Thyroid gland (tissue), 4 donors: ENCODE data around the gene MYO18A. TPM values are rescaled to one million over a fixed set of nuclear protein-coding genes. Genes with fewer than 3 reads are reported as not detected.

Experiments used
- DNase-seq, 2 donors: peaks; one replicate each; pipeline ENCODE4 v3.0.0-alpha.2; 2019
- H3K27ac ChIP-seq, 3 donors: fragments of 200-600 bp; sonication (generic); 1 replicate in 2 of 3; 2 replicates in 1 of 3; pipeline ENCODE4 v1.5.1; 2016 to 2019; ENCODE audit warnings: mild to moderate bottlenecking in 1 of 3, moderate library complexity in 1 of 3
- H3K27me3 ChIP-seq: fragments of 200-600 bp; sonication (generic); one replicate; pipeline ENCODE4 v1.5.1; 2019
- H3K36me3 ChIP-seq, 2 donors: fragments of 200-600 bp; sonication (generic); one replicate each; pipeline ENCODE4 v1.5.1; 2016 to 2019
- H3K4me1 ChIP-seq, 2 donors: fragments of 200-600 bp; sonication (generic); one replicate each; pipeline ENCODE4 v1.5.1; 2017 to 2019
- H3K4me3 ChIP-seq, 3 donors: fragments of 200-600 bp; sonication (generic); replicated peaks in 1 of 3; 1 replicate in 2 of 3; 2 replicates in 1 of 3; pipeline ENCODE4 v1.5.1; 2016; ENCODE audit warnings: mild to moderate bottlenecking in 1 of 3
- H3K9me3 ChIP-seq: fragments of 200-600 bp; sonication (generic); one replicate; pipeline ENCODE4 v1.5.1; 2017
- CTCF ChIP-seq, 6 experiments: fragments of 200-600 bp in 3 of 6; fragments of 450-650 bp in 3 of 6; sonication (generic) in 3 of 6; IDR thresholded peaks; one replicate each; pipeline ENCODE4 v1.5.1; 2016 to 2019; ENCODE audit warnings: antibody characterized with exemption in 6 of 6, mild to moderate bottlenecking in 2 of 6, inconsistent platforms in 1 of 6, moderate library complexity in 1 of 6
- POLR2A ChIP-seq, 2 donors: fragments of 450-650 bp; IDR thresholded peaks; one replicate each; pipeline ENCODE4 v1.6.1; 2017; ENCODE audit warnings: antibody characterized with exemption in 2 of 2, mild to moderate bottlenecking in 2 of 2, moderate library complexity in 1 of 2
- WGBS, 2 donors: methylation state at CpG; one replicate each; pipeline ENCODE4 v1.1.5; 2017; 5-methylcytosine and 5-hydroxymethylcytosine counted together
- intact Hi-C: fragments of 100-400 bp; cut with DNase I; formaldehyde crosslinking; loops from one replicate; pipeline ENCODE4 v1.15.1; 2023
- total RNA-seq, 4 donors: library from RNA; depleted of rRNA; stranded (reverse); fragments of >200 nt; gene quantifications; one replicate each; pipeline ENCODE4 v1.2.3, GENCODE V29; 2016

The MYO18A gene
- total RNA-seq, 4 donors from 2014 or later: 32.1 to 49.8 (median 40.6) TPM

GRCh38 chr17:29180788-29181160 is 576 bp upstream of the MYO18A start:
- Histone ChIP-seq H3K4me3 (peak overlapping the region in 1 of 3 donors; percentile 65), H3K27me3 (no peaks in the 10 kb centered on the region), H3K9me3 (no peaks in the 10 kb centered on the region), H3K4me1 (peaks cover 37 to 41% of the 10 kb centered on the region in 2 donors), H3K27ac (peak overlapping the region; percentile 73 to 96 (median 84)), H3K36me3 (no peaks in the 10 kb centered on the region)
- WGBS, 2 donors: 35 to 56% methylated on average over 3 to 4 of the region's 4 CpGs
- DNase-seq: no peak
- TF ChIP-seq CTCF (IDR thresholded peaks at IDR 0.05) (no peak), POLR2A (IDR thresholded peaks at IDR 0.05) (no peak)
- intact Hi-C loops: loop anchor here (5.0 kb wide), 1 partner anchor 33 kb away; no protein-coding TSS in a partner anchor

DNA sequence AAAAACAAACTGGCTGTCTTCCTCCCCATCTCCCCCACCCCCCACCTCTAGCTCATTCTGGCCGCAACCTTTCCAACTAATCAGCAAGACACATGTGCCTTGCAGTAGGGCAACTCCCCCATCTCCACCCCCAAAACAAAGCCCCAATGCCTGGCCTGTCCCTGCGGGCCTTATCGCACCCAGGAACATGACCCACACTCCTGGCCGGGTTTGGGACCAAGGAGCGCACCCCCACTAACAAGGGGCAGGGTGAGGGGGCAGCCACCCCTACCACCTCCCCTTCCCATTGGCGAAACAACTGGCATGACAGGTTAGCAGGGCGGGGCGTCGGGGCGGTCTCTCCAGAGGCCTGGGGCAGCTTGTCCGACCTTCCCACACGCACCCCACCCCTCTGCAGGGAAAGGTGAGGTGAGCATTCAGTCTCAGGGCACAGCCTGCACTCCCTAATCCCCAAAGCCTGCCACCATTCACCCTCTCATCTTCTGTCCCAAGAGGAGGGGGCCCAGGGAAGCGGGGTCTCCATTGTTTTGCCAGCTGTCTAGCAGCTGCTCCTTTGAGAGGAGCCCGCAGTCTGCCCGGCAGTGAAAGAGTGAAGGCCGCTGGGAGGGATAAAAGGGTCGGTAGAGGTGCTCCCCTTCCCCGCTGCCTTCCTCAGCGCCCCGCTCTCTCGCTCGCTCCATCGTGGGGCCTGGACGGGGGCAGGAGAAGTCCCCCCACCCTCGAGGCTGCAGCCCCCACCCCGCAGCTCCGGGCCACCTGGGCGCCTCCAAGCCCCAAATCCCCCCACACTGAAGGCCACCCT is 765 bp downstream of the MYO18A start:
- H3K4me1 ChIP-seq: peaks cover 40 to 43% of the 10 kb centered on the region in 2 donors
- H3K27me3 ChIP-seq: no peaks in the 10 kb centered on the region
- H3K4me3 ChIP-seq: peak overlapping the region in 2 of 3 donors; percentile 33 to 65
- TF ChIP-seq CTCF (IDR thresholded peaks at IDR 0.05) (no peak), POLR2A (IDR thresholded peaks at IDR 0.05) (peak in 1 of 2 donors; percentile 69)
- WGBS, 2 donors: 22 to 25% methylated on average over 7 to 16 of the region's 28 CpGs
- peak; percentile 77 to 79 for DNase-seq
- H3K27ac ChIP-seq: peak overlapping the region; percentile 63 to 96 (median 84)
- H3K9me3 ChIP-seq: no peaks in the 10 kb centered on the region
- H3K36me3 ChIP-seq: no peaks in the 10 kb centered on the region
- intact Hi-C loops: loop anchor here (5.0 kb wide), 1 partner anchor 32 kb away; no protein-coding TSS in a partner anchor

GRCh38 chr17:29178750-29179231 is 1.4 kb downstream of the MYO18A start:
- intact Hi-C loops: no loop called here
- TF ChIP-seq POLR2A (IDR thresholded peaks at IDR 0.05) (no peak), CTCF (IDR thresholded peaks at IDR 0.05) (no peak)
- H3K36me3 ChIP-seq: no peaks in the 10 kb centered on the region
- peak; percentile 42 to 44 for DNase-seq
- no peaks in the 10 kb centered on the region for H3K9me3 ChIP-seq
- H3K4me1 ChIP-seq: peaks cover 40 to 43% of the 10 kb centered on the region in 2 donors
- 53 to 54% methylated on average over 7 of the region's 8 CpGs for WGBS, 2 donors
- peak overlapping the region; percentile 63 to 96 (median 84) for H3K27ac ChIP-seq
- H3K4me3 ChIP-seq: no peak overlapping the region
- no peaks in the 10 kb centered on the region for H3K27me3 ChIP-seq

DNA sequence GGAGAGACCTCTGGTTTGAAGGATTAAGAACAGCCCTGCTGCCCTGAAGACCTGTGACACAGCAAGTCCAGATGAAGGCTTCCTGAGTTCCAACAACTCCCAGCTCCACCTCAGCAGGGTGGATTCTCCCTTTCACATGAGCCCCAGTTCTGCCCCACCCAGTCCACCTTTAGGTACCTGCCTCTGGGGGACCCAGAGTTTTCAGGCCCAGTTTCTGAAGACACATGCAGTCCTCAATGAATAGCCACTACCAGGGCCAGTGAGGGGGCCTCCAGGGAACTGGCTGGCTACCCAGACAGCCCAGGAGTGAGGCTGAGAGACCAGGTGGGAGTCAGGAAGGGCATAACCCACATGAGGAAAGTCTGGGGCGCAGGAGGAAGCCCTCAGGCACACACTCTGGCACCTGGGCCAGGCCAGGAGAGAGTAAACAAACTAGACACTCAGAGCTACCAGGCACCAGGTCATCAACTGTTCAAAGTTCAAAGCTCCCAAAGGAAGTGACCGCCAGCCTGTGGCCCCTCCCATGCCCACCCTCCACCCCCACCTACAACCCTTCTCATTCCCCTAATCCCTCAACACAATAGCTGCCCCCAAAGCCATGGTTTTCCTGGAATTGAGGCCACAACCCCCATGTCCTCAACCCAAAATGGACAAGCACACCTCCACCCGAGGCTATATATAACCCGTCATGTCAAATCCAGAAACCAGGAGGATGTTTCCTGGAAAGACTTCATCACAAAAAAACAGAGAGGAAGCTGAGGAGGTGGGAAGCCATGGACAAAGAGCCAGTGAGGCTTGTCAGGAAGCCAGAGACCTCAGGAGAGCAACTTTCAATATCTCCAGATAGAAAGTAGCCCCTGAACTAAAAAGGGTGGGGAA is 2.1 kb downstream of the MYO18A start:
- intact Hi-C loops: no loop called here
- no peak for TF ChIP-seq POLR2A (IDR thresholded peaks at IDR 0.05)
- no peak for TF ChIP-seq CTCF (IDR thresholded peaks at IDR 0.05)
- Histone ChIP-seq H3K36me3 (no peaks in the 10 kb centered on the region), H3K9me3 (no peaks in the 10 kb centered on the region), H3K4me1 (peaks cover 40 to 43% of the 10 kb centered on the region in 2 donors), H3K27me3 (no peaks in the 10 kb centered on the region), H3K4me3 (no peak overlapping the region), H3K27ac (peak overlapping the region; percentile 63 to 96 (median 84))
- peak; percentile 16 for DNase-seq
- 71 to 79% methylated on average over 3 of the region's 4 CpGs for WGBS, 2 donors
